NOMO-1 treated with DMSO at 0.1 percent for 48 hours (cell line): ENCODE measurements around the gene NCOA1.
A peak's percentile ranks its signal among the peaks of the same experiment; 100 is the strongest.
"Not testable (repeated sequence)": the region's sequence is repeated elsewhere in the genome, so short reads cannot be mapped to it uniquely, and the experiment has no call there.

Source experiments
- DNase-seq: peaks from one replicate; lab custom pipeline; 2025; ENCODE audit not compliant: unreplicated experiment; lab: John Stamatoyannopoulos, UW

Gene NCOA1

GRCh38 chr2:24532057-24532456 lies 41.0 kb downstream of the NCOA1 start:
- DNase-seq: not testable (repeated sequence)

GRCh38 chr2:24533574-24533973 lies 42.5 kb downstream of the NCOA1 start:
- not testable (repeated sequence) for DNase-seq

DNA sequence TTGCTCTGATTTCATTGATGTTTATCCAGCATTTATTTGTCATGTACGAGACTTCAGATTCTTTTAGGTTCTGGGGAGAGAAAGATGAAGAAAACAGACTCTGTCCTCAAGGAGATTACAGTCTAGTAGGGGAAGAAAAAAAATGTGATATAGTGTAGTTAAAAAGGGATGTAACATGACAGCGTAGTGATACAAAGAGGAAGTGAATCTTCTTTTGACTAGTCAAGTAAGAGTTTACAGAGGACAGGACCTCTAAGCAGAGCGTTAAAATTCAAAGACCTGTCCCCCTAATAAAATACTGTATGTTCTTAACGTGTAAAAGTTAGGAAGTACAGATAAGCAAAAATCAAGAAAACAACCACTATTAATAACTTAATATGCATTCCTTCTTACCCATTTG lies 47.7 kb downstream of the NCOA1 start:
- peak; percentile 77 for DNase-seq

DNA sequence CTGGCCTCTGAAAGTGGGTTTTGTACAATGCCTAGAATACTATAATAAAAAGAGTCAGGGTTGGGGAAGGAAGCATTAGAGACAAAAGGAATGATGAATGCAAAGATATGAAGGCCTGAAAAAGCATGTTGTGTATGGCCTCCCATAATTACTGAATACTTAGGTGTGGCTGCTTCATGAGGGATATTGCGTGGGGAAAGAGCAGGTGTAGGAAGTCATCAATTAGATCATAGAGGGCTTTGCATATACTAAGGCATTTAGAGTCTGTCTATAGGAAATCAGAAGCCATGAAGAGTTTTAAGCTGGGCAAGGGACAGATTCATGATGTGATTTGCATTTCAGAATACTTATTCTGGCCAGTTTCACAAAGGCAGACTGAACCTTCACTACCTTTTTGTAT lies 48.2 kb downstream of the NCOA1 start:
- no peak for DNase-seq

DNA sequence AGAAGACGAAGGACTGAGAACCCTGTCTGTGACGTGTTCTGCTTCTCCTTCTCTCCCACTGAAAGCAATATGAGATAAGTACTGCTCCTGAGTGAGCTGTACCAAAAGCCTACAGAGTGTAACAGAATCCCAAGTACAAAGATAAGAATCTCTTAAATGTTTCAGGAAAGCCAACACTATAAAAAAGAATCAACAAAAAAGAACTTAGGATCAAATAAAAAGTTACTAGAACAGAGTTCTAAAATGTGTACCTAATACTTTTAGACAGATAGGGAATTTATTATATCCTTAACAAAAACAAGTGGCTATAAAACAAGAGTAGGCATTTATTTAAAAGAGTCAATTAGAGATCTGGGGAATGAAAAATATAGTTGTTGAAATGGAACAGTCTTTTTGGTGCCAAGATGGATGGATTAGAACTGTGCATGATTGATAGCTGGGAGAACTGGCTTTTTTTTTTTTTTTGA lies 49.0 kb downstream of the NCOA1 start:
- no peak for DNase-seq

- no peak for DNase-seq
Measured at GRCh38 chr2:24541621-24542020, 50.6 kb downstream of the NCOA1 start.

DNA sequence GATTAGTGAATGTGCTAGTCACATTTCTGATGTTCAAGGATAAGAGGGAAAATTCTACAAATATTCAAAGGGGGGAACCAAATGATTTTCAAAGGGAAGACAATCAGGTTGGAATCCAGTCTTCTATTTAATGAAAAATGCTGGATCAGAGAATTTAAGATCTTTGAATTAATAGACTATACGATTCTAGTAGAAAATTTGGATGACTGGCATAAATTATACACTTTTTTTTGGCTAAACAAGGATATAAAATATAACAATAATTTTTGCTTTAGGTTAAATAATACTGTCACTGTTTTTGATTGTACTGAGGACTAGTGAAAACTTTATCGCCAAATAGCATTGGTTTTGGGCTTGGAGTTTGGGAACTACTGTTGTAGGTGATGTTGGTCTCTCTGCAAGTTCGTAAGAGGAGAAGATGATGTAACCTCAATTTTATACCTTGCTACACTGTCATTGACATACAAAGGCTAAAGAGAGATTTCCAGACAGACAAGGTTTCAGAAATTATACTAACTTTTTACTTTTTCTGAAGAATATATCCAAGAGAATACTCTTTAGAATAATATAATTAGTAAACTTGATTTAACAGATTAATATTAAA lies 51.3 kb downstream of the NCOA1 start:
- DNase-seq: no peak

- no peak for DNase-seq
Measured at GRCh38 chr2:24543252-24543651, 52.2 kb downstream of the NCOA1 start.

- DNase-seq: no peak
Measured at GRCh38 chr2:24544456-24545115, 53.5 kb downstream of the NCOA1 start.

- no peak for DNase-seq
Measured at GRCh38 chr2:24546669-24547068, 55.6 kb downstream of the NCOA1 start.

GRCh38 chr2:24548058-24548457 lies 57.0 kb downstream of the NCOA1 start:
- no peak for DNase-seq

GRCh38 chr2:24550301-24550700 lies 59.2 kb downstream of the NCOA1 start:
- not testable (repeated sequence) for DNase-seq

DNA sequence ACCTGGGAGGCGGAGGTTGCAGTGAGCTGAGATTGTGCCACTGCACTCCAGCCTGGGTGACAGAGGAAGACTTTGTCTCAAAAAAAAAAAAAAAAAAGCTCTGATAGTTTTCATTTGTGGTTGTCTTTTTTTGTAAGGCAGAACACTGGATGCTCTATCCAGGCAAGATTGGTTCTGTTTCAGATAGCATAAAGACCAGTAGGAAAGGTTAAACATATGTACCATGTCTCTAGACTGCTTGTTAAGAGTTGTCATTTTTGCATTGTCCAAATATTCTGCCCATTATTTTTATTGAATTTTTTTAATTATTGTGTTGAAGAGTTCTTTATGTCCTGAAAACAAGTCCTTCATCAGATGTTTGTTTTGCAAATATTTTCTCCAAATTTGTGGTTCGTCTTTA lies 60.0 kb downstream of the NCOA1 start:
- no peak for DNase-seq

- DNase-seq: no peak
Measured at GRCh38 chr2:24552836-24553235, 61.8 kb downstream of the NCOA1 start.

GRCh38 chr2:24558781-24559472 lies 67.9 kb downstream of the NCOA1 start:
- no peak for DNase-seq

GRCh38 chr2:24559473-24560113 lies 68.5 kb downstream of the NCOA1 start:
- no peak for DNase-seq

GRCh38 chr2:24565537-24565936 lies 74.5 kb downstream of the NCOA1 start:
- DNase-seq: no peak

GRCh38 chr2:24566209-24566608 lies 75.2 kb downstream of the NCOA1 start:
- no peak for DNase-seq

- no peak for DNase-seq
Measured at GRCh38 chr2:24566630-24567029, 75.6 kb downstream of the NCOA1 start.

GRCh38 chr2:24568551-24568950 lies 77.5 kb downstream of the NCOA1 start:
- DNase-seq: no peak

DNA sequence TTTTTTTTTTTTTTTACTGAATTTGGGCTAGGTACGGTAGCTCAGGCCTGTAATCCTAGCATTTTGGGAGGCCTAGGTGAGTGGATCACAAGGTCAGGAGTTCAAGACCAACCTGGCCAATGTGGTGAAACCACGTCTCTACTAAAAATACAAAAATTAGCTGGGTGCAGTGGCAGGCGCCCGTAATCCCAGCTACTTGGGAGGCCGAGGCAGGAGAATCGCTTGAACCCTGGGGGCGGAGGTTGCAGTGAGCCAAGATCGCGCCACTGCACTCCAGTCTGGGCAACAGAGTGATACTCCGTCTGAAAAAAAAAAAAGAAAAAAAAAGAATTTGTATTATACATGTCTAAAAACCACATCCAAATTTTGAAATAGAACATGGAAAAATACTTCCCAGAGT lies 78.5 kb downstream of the NCOA1 start:
- not testable (repeated sequence) for DNase-seq

GRCh38 chr2:24570225-24570624 lies 79.2 kb downstream of the NCOA1 start:
- DNase-seq: no peak
